ENCODE measurements around the gene HGS.

- TF ChIP-seq, protein P1, sequence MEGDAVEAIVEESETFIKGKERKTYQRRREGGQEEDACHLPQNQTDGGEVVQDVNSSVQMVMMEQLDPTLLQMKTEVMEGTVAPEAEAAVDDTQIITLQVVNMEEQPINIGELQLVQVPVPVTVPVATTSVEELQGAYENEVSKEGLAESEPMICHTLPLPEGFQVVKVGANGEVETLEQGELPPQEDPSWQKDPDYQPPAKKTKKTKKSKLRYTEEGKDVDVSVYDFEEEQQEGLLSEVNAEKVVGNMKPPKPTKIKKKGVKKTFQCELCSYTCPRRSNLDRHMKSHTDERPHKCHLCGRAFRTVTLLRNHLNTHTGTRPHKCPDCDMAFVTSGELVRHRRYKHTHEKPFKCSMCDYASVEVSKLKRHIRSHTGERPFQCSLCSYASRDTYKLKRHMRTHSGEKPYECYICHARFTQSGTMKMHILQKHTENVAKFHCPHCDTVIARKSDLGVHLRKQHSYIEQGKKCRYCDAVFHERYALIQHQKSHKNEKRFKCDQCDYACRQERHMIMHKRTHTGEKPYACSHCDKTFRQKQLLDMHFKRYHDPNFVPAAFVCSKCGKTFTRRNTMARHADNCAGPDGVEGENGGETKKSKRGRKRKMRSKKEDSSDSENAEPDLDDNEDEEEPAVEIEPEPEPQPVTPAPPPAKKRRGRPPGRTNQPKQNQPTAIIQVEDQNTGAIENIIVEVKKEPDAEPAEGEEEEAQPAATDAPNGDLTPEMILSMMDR (IDR thresholded peaks at IDR 0.05): no peak
- TF ChIP-seq, protein P2, sequence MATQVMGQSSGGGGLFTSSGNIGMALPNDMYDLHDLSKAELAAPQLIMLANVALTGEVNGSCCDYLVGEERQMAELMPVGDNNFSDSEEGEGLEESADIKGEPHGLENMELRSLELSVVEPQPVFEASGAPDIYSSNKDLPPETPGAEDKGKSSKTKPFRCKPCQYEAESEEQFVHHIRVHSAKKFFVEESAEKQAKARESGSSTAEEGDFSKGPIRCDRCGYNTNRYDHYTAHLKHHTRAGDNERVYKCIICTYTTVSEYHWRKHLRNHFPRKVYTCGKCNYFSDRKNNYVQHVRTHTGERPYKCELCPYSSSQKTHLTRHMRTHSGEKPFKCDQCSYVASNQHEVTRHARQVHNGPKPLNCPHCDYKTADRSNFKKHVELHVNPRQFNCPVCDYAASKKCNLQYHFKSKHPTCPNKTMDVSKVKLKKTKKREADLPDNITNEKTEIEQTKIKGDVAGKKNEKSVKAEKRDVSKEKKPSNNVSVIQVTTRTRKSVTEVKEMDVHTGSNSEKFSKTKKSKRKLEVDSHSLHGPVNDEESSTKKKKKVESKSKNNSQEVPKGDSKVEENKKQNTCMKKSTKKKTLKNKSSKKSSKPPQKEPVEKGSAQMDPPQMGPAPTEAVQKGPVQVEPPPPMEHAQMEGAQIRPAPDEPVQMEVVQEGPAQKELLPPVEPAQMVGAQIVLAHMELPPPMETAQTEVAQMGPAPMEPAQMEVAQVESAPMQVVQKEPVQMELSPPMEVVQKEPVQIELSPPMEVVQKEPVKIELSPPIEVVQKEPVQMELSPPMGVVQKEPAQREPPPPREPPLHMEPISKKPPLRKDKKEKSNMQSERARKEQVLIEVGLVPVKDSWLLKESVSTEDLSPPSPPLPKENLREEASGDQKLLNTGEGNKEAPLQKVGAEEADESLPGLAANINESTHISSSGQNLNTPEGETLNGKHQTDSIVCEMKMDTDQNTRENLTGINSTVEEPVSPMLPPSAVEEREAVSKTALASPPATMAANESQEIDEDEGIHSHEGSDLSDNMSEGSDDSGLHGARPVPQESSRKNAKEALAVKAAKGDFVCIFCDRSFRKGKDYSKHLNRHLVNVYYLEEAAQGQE (IDR thresholded peaks at IDR 0.05; ENCODE audit: insufficient read depth in 1 of 2, low read depth in 2 of 2, low read length in 1 of 2): no peak
- TF ChIP-seq TCF7L2 (IDR thresholded peaks at IDR 0.05; ENCODE audit: low read depth, low read length) (no peak), POLR2AphosphoS5 (IDR thresholded peaks at IDR 0.05; ENCODE audit: low read depth, low read length) (no peak)
Measured at GRCh38 chr17:81717766-81718089, 33.9 kb downstream of the HGS start.

All from Panc1 (cell line).